Keratinocyte (primary cell): ENCODE results near the gene CFAP92. TPM values are rescaled to one million over a fixed set of nuclear protein-coding genes. Genes with fewer than 3 reads are reported as not detected.

Experiments
- DNase-seq: peaks from one replicate; pipeline ENCODE4 v3.0.0-alpha.2; 2011; ENCODE audit warnings: low read depth, missing footprints, low spot score
- FAIRE-seq: peaks from 2 replicates; lab custom pipeline; 2011; peaks lifted over from hg19 to GRCh38; lab: Jason Lieb, UNC
- H2AFZ ChIP-seq: 2 replicates; pipeline ENCODE4 v1.6.0; 2012; ENCODE audit warnings: low read length, control low read depth, inconsistent platforms; ENCODE audit not compliant: control insufficient read depth
- H3K27ac ChIP-seq: 2 replicates; pipeline ENCODE4 v1.5.1; 2011; ENCODE audit warnings: low read length; ENCODE audit not compliant: control insufficient read depth, insufficient read depth
- H3K27me3 ChIP-seq: 3 replicates; pipeline ENCODE4 v1.6.0; 2011; ENCODE audit warnings: low read length; ENCODE audit not compliant: control insufficient read depth, insufficient read depth; ENCODE audit errors: extremely low read depth
- H3K36me3 ChIP-seq, 2 experiments: 2 replicates in 1 of 2; 3 replicates in 1 of 2; pipeline ENCODE4 v1.5.1; 2011; ENCODE audit warnings: low read length in 2 of 2, mild to moderate bottlenecking in 1 of 2; ENCODE audit not compliant: control insufficient read depth in 2 of 2, insufficient read depth in 2 of 2; ENCODE audit errors: extremely low read depth in 1 of 2
- H3K4me1 ChIP-seq: 3 replicates; pipeline ENCODE4 v1.5.1; 2011; ENCODE audit warnings: low read length; ENCODE audit not compliant: control insufficient read depth, insufficient read depth; ENCODE audit errors: extremely low read depth
- H3K4me2 ChIP-seq: 3 replicates; pipeline ENCODE4 v1.6.0; 2011; ENCODE audit warnings: low read depth, low read length; ENCODE audit not compliant: control insufficient read depth, insufficient read depth; ENCODE audit errors: extremely low read depth
- H3K4me3 ChIP-seq, 3 experiments: fragments of 200-600 bp in 1 of 3; sonication (generic) in 1 of 3; 2 replicates in 2 of 3; 3 replicates in 1 of 3; pipeline ENCODE4 v1.5.1; 2011 to 2016; ENCODE audit warnings: low read length in 3 of 3, mild to moderate bottlenecking in 3 of 3, control low read depth in 2 of 3, inconsistent platforms in 1 of 3, low read depth in 1 of 3, mixed read lengths in 1 of 3, mixed run types in 1 of 3, moderate library complexity in 1 of 3; ENCODE audit not compliant: control insufficient read depth in 2 of 3, insufficient read depth in 2 of 3; ENCODE audit errors: extremely low read depth in 1 of 3
- H3K79me2 ChIP-seq: 2 replicates; pipeline ENCODE4 v1.6.0; 2012; ENCODE audit warnings: low read length; ENCODE audit not compliant: control insufficient read depth, insufficient read depth
- H3K9ac ChIP-seq: 3 replicates; pipeline ENCODE4 v1.6.0; 2011; ENCODE audit warnings: low read length; ENCODE audit not compliant: control insufficient read depth, insufficient read depth; ENCODE audit errors: extremely low read depth
- H3K9me1 ChIP-seq: 3 replicates; pipeline ENCODE4 v1.6.0; 2011; ENCODE audit warnings: low read length; ENCODE audit not compliant: control insufficient read depth, insufficient read depth; ENCODE audit errors: extremely low read depth
- H3K9me3 ChIP-seq: 2 replicates; pipeline ENCODE4 v1.5.1; 2012; ENCODE audit warnings: low read depth, low read length; ENCODE audit not compliant: control insufficient read depth
- H4K20me1 ChIP-seq: 3 replicates; pipeline ENCODE4 v1.6.0; 2011; ENCODE audit warnings: low read length; ENCODE audit not compliant: control insufficient read depth, insufficient read depth; ENCODE audit errors: extremely low read depth
- EZH2 ChIP-seq: IDR thresholded peaks from one replicate; pipeline ENCODE4 v1.6.1; 2012; ENCODE audit warnings: inconsistent platforms, mild to moderate bottlenecking, low read length, moderate library complexity
- dilution Hi-C: fragments of 300-500 bp; cut with MboI; formaldehyde crosslinking; loops from one replicate; pipeline ENCODE4 v1.7.0; 2020; ENCODE audit warnings: low sequenced_read_pairs; ENCODE audit not compliant: extremely low pct_ligation_motif_present
- polyA plus RNA-seq, 5 experiments: library from polyadenylated mRNA; depleted of rRNA in 3 of 5; stranded (reverse) in 3 of 5; stranded (forward) in 1 of 5; unstranded in 1 of 5; fragments of >200 nt; gene quantifications; 1 replicate in 1 of 5; 2 replicates in 3 of 5; 3 replicates in 1 of 5; pipeline versions ENCODE4 v1.2.1 to v1.2.3, GENCODE V29; 2011 to 2012; ENCODE audit warnings: missing spikeins in 2 of 5, low read depth in 1 of 5, low replicate concordance in 1 of 5
- TF ChIP-seq, protein P1 (sequence below), 3 experiments: IDR thresholded peaks in 1 of 3; conservative IDR thresholded peaks in 1 of 3; optimal IDR thresholded peaks in 1 of 3; 2 replicates in 2 of 3; 3 replicates in 1 of 3; pipeline versions ENCODE3 to v1.5.1; 2011; ENCODE audit warnings: low read length in 3 of 3, mild to moderate bottlenecking in 3 of 3, moderate library complexity in 2 of 3, control low read depth in 1 of 3, inconsistent platforms in 1 of 3; ENCODE audit not compliant: insufficient read depth in 2 of 3; ENCODE audit errors: extremely low read depth in 1 of 3

CFAP92 gene
- polyA plus RNA-seq, 1 donor (not counting 4 experiments of a cell fraction or from before 2014, with no cell fraction given), result 0.26 TPM

GRCh38 chr3:128923576-128923975, 70.3 kb downstream of the CFAP92 start:
- Histone ChIP-seq H3K9me1 (no peaks in the 10 kb centered on the region), H3K4me1 (peaks cover 4% of the 10 kb centered on the region), H3K79me2 (no peaks in the 10 kb centered on the region), H3K27ac (no peak overlapping the region), H4K20me1 (no peaks in the 10 kb centered on the region), H3K36me3 (no peaks in the 10 kb centered on the region), H3K9me3 (peaks cover 17% of the 10 kb centered on the region), H3K4me3 (no peak overlapping the region), H3K27me3 (no peaks in the 10 kb centered on the region), H3K4me2 (no peak overlapping the region), H2AFZ (no peak overlapping the region), H3K9ac (no peak overlapping the region)
- FAIRE-seq (no peak), DNase-seq (no peak)
- dilution Hi-C loops, result no loop called here
- TF ChIP-seq, protein P1, sequence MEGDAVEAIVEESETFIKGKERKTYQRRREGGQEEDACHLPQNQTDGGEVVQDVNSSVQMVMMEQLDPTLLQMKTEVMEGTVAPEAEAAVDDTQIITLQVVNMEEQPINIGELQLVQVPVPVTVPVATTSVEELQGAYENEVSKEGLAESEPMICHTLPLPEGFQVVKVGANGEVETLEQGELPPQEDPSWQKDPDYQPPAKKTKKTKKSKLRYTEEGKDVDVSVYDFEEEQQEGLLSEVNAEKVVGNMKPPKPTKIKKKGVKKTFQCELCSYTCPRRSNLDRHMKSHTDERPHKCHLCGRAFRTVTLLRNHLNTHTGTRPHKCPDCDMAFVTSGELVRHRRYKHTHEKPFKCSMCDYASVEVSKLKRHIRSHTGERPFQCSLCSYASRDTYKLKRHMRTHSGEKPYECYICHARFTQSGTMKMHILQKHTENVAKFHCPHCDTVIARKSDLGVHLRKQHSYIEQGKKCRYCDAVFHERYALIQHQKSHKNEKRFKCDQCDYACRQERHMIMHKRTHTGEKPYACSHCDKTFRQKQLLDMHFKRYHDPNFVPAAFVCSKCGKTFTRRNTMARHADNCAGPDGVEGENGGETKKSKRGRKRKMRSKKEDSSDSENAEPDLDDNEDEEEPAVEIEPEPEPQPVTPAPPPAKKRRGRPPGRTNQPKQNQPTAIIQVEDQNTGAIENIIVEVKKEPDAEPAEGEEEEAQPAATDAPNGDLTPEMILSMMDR (optimal IDR thresholded peaks at IDR 0.05 in 1 of 3, IDR thresholded peaks at IDR 0.05 in 1 of 3, conservative IDR thresholded peaks at IDR 0.05 in 1 of 3; ENCODE audit: extremely low read depth in 1 of 3, insufficient read depth in 2 of 3, low read length in 3 of 3), result no peak
- TF ChIP-seq EZH2, result no peak

DNA sequence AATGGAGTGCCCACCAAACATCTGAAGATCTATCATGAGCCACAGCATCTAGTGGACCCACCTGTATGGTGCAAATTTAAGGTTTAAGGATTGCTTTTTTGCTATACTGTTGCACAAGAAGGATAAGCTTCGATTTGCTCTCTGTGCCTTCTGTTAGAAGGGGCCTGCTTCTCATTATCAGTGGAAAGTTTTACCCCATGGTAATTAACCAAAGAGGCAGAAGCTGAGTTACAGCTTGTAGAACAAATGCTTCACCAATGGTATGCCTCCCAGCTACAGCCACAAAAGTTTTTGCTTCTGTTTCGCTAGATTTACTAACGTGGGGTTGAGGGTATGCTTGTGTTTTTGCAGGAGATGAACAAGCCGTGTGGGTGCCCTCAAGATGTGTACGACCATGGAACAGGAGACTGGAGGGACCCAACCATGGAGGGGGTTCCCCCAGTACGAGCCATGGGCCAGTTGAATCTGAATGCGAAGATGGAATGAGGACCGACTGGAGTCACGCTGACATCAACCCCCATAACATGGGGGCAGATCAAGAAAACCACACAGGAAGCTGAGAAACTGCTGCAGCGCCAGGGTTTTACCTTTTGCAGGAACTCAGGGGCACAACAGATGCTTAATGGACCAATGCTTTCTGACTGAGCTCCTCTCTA, 70.9 kb downstream of the CFAP92 start:
- Histone ChIP-seq H3K27me3 (no peaks in the 10 kb centered on the region), H4K20me1 (no peaks in the 10 kb centered on the region), H3K4me1 (peaks cover 4% of the 10 kb centered on the region), H2AFZ (no peak overlapping the region), H3K9me1 (no peaks in the 10 kb centered on the region), H3K4me2 (no peak overlapping the region), H3K79me2 (no peaks in the 10 kb centered on the region), H3K9ac (no peak overlapping the region), H3K4me3 (no peak overlapping the region), H3K36me3 (no peaks in the 10 kb centered on the region), H3K27ac (no peak overlapping the region), H3K9me3 (peaks cover 17% of the 10 kb centered on the region)
- DNase-seq (no peak), FAIRE-seq (no peak)
- dilution Hi-C loops, result no loop called here
- TF ChIP-seq, protein P1 (optimal IDR thresholded peaks at IDR 0.05 in 1 of 3, IDR thresholded peaks at IDR 0.05 in 1 of 3, conservative IDR thresholded peaks at IDR 0.05 in 1 of 3; ENCODE audit: extremely low read depth in 1 of 3, insufficient read depth in 2 of 3, low read length in 3 of 3), result no peak
- TF ChIP-seq EZH2, result no peak
